Measurements from ENCODE around the gene NCCRP1. TPM values are rescaled to one million over a fixed set of nuclear protein-coding genes. Genes with fewer than 3 reads are reported as not detected.

Gene NCCRP1
- polyA plus RNA-seq, 1 donor = 0.26 TPM

GRCh38 chr19:39181500-39182173 lies 15.1 kb upstream of the NCCRP1 start:
- no peak for DNase-seq

- no peak for DNase-seq
These were observed 14.6 kb upstream of the NCCRP1 start for GRCh38 chr19:39182174-39182505.

- no peak for DNase-seq
These were observed 13.7 kb upstream of the NCCRP1 start for GRCh38 chr19:39183104-39183503.

GRCh38 chr19:39186391-39186790 lies 10.4 kb upstream of the NCCRP1 start:
- DNase-seq = no peak

- DNase-seq = no peak
These were observed 9.2 kb upstream of the NCCRP1 start for GRCh38 chr19:39187552-39187943.

- no peak for DNase-seq
These were observed 7.8 kb upstream of the NCCRP1 start for GRCh38 chr19:39188960-39189359.

- DNase-seq = no peak
These were observed 6.0 kb upstream of the NCCRP1 start for GRCh38 chr19:39190768-39191167.

GRCh38 chr19:39192846-39193245 lies 3.9 kb upstream of the NCCRP1 start:
- DNase-seq = no peak

GRCh38 chr19:39193803-39194202 lies 3.0 kb upstream of the NCCRP1 start:
- no peak for DNase-seq

- DNase-seq = no peak
These were observed 1.8 kb upstream of the NCCRP1 start for GRCh38 chr19:39194832-39195542.

- DNase-seq = no peak
These were observed 1.0 kb upstream of the NCCRP1 start for GRCh38 chr19:39195755-39196154.

- DNase-seq = no peak
These were observed 444 bp upstream of the NCCRP1 start for GRCh38 chr19:39196320-39196719.

- no peak for DNase-seq
These were observed 1.0 kb downstream of the NCCRP1 start for GRCh38 chr19:39197808-39198207.

GRCh38 chr19:39199025-39199424 lies 2.3 kb downstream of the NCCRP1 start:
- peak; percentile 21 for DNase-seq

- DNase-seq = no peak
These were observed 3.5 kb downstream of the NCCRP1 start for GRCh38 chr19:39200066-39200802.

GRCh38 chr19:39200803-39201115 lies 4.0 kb downstream of the NCCRP1 start:
- DNase-seq = no peak

GRCh38 chr19:39202998-39203355 lies 6.2 kb downstream of the NCCRP1 start:
- DNase-seq = no peak

- DNase-seq = no peak
These were observed 6.9 kb downstream of the NCCRP1 start, which contains the start of gene SYCN for GRCh38 chr19:39203372-39204341. Gene SYCN (minus strand): TSS chr19:39204263. CDS start chr19:39204254, 9 bp downstream.

- DNase-seq = no peak
These were observed 8.6 kb downstream of the NCCRP1 start for GRCh38 chr19:39205449-39205764.

GRCh38 chr19:39206122-39206521 lies 9.4 kb downstream of the NCCRP1 start:
- no peak for DNase-seq

GRCh38 chr19:39207293-39207836 lies 10.6 kb downstream of the NCCRP1 start:
- DNase-seq = no peak

- no peak for DNase-seq
These were observed 11.5 kb downstream of the NCCRP1 start for GRCh38 chr19:39208175-39208795.

Measured in hindlimb muscle (tissue), 1 donor.